ENCODE measurements around the gene INPP5A.

DNA sequence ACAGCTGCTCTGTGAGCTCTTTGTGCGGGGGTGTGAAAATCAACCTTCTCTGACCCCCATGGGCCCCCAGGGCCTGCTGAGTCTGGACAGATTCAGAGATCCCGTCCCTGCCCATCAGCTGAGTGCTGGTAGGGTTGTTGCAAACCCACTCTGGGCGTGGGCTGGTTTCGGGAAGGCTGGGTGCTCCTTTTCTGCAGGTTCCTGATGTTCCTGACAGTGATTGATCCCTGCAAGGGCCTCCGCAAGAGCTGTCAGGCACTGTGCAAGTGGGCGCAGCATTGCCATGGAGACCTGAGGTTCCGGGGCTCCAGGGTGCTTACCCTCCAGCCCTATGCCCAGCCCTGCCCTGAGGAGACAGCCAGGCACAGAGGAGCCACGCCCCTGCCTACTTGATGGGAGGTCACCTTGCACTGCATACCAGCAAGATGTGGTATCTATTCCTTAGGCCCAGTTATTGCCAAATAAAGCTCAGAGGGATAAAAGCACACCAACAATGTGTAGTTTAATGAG, 44.3 kb upstream of the INPP5A start:
- TF ChIP-seq POLR2A (IDR thresholded peaks at IDR 0.05): no peak
- TF ChIP-seq, protein P1, sequence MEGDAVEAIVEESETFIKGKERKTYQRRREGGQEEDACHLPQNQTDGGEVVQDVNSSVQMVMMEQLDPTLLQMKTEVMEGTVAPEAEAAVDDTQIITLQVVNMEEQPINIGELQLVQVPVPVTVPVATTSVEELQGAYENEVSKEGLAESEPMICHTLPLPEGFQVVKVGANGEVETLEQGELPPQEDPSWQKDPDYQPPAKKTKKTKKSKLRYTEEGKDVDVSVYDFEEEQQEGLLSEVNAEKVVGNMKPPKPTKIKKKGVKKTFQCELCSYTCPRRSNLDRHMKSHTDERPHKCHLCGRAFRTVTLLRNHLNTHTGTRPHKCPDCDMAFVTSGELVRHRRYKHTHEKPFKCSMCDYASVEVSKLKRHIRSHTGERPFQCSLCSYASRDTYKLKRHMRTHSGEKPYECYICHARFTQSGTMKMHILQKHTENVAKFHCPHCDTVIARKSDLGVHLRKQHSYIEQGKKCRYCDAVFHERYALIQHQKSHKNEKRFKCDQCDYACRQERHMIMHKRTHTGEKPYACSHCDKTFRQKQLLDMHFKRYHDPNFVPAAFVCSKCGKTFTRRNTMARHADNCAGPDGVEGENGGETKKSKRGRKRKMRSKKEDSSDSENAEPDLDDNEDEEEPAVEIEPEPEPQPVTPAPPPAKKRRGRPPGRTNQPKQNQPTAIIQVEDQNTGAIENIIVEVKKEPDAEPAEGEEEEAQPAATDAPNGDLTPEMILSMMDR (IDR thresholded peaks at IDR 0.05): no peak
